PC-3 (cell line): Measurements from ENCODE around the gene TRA2B. TPM values are rescaled to one million over a fixed set of nuclear protein-coding genes. Genes with fewer than 3 reads are reported as not detected.

Experiments
- ATAC-seq: fragments of 200-7000 bp; cut with Tn5 transposase; 2 replicates; pipeline ENCODE4 v1.9.1; 2020; ENCODE audit warnings: mild to moderate bottlenecking, moderate library complexity
- BruUV-seq: library from RNA; stranded (reverse); fragments of 400-500 nt; replicated peaks from 2 replicates; lab custom pipeline; 2021; lab: Mats Ljungman, UMichigan
- CTCF ChIA-PET: fragments of 300-600 bp; sonication (Branson Sonifier 250); formaldehyde crosslinking; loops from one replicate; lab custom pipeline; 2022; ENCODE audit warnings: antibody characterized with exemption; lab: Charles Lee
- POLR2A ChIA-PET: fragments of 300-600 bp; sonication (Branson Sonifier 250); formaldehyde crosslinking; loops from one replicate; lab custom pipeline; 2022; ENCODE audit warnings: antibody characterized with exemption; ENCODE audit not compliant: unreplicated experiment; lab: Charles Lee
- DNase-seq: peaks from one replicate; pipeline ENCODE4 v3.0.0-alpha.2; 2015
- H2AFZ ChIP-seq: fragments of 300-600 bp; sonication (generic); 2 replicates; pipeline ENCODE4 v1.6.0; 2016; ENCODE audit warnings: antibody characterized with exemption, low read length
- H3F3A ChIP-seq: fragments of 300-600 bp; sonication (generic); one replicate; pipeline ENCODE4 v1.6.0; 2017; ENCODE audit warnings: antibody characterized with exemption, low read length, control low read depth, mild to moderate bottlenecking; ENCODE audit not compliant: unreplicated experiment
- H3K27ac ChIP-seq: fragments of 300-600 bp; sonication (generic); 2 replicates; pipeline ENCODE4 v1.5.1; 2016; ENCODE audit warnings: mild to moderate bottlenecking, low read length
- H3K27me3 ChIP-seq: fragments of 300-600 bp; sonication (generic); 2 replicates; pipeline ENCODE4 v1.6.1; 2016; ENCODE audit warnings: low read length, mixed read lengths
- H3K36me3 ChIP-seq: fragments of 300-600 bp; sonication (generic); 2 replicates; pipeline ENCODE4 v1.6.1; 2016; ENCODE audit warnings: low read depth, mixed run types, low read length, mixed read lengths
- H3K4me1 ChIP-seq: fragments of 300-600 bp; sonication (generic); 2 replicates; pipeline ENCODE4 v1.5.1; 2016; ENCODE audit warnings: low read length; ENCODE audit not compliant: insufficient read depth
- H3K4me2 ChIP-seq: fragments of 300-600 bp; sonication (generic); 2 replicates; pipeline ENCODE4 v1.6.0; 2016; ENCODE audit warnings: low read length
- H3K4me3 ChIP-seq: fragments of 300-600 bp; sonication (generic); 2 replicates; pipeline ENCODE4 v1.5.1; 2016; ENCODE audit warnings: mild to moderate bottlenecking, low read length, mixed read lengths
- H3K79me2 ChIP-seq: fragments of 300-600 bp; sonication (generic); 2 replicates; pipeline ENCODE4 v1.6.1; 2017; ENCODE audit warnings: low read length, mixed read lengths
- H3K9ac ChIP-seq: fragments of 300-600 bp; sonication (generic); 2 replicates; pipeline ENCODE4 v1.6.0; 2016; ENCODE audit warnings: mild to moderate bottlenecking, low read length
- H3K9me2 ChIP-seq: fragments of 300-600 bp; sonication (generic); replicated peaks from 2 replicates; pipeline ENCODE4 v1.6.1; 2016; ENCODE audit warnings: mixed run types, low read length, mixed read lengths
- H3K9me3 ChIP-seq: fragments of 300-600 bp; sonication (generic); 2 replicates; pipeline ENCODE4 v1.6.1; 2016; ENCODE audit warnings: low read length, mixed read lengths
- H4K20me1 ChIP-seq: fragments of 300-600 bp; sonication (generic); 2 replicates; pipeline ENCODE4 v1.6.1; 2016; ENCODE audit warnings: low read length, mixed read lengths
- CTCF ChIP-seq: fragments of 300-600 bp; sonication (generic); conservative IDR thresholded peaks from 2 replicates; pipeline ENCODE4 v1.5.1; 2017; ENCODE audit warnings: antibody characterized with exemption, low read depth, mild to moderate bottlenecking, low read length
- EZH2 ChIP-seq: fragments of 300-600 bp; sonication (generic); IDR thresholded peaks from one replicate; pipeline ENCODE4 v1.6.1; 2017; ENCODE audit warnings: antibody characterized with exemption, mild to moderate bottlenecking, low read length; ENCODE audit not compliant: unreplicated experiment
- EZH2phosphoT487 ChIP-seq: fragments of 300-600 bp; sonication (generic); IDR thresholded peaks from 2 replicates; pipeline ENCODE4 v1.6.1; 2018; ENCODE audit warnings: mild to moderate bottlenecking, antibody characterized with exemption, low read length, borderline replicate concordance
- intact Hi-C: fragments of 100-400 bp; cut with micrococcal nuclease; formaldehyde crosslinking; loops from 2 replicates; pipeline ENCODE4 v1.9.0; 2023
- total RNA-seq: library from RNA; depleted of rRNA; stranded (reverse); fragments of >200 nt; gene quantifications from 2 replicates; pipeline ENCODE4 v1.2.3, GENCODE V29; 2014

The TRA2B gene
- total RNA-seq, 1 experiment from 2014 or later: 287 TPM

- Histone ChIP-seq H3K4me1 (no peaks in the 10 kb centered on the region), H3K27me3 (no peaks in the 10 kb centered on the region), H3K9me3 (no peaks in the 10 kb centered on the region), H4K20me1 (peaks cover 59% of the 10 kb centered on the region), H3K4me3 (no peak overlapping the region), H3K36me3 (peaks cover 66% of the 10 kb centered on the region), H3K79me2 (peaks cover 34% of the 10 kb centered on the region; the same call in 1 of the 2 replicates), H3K9ac (no peak overlapping the region), H3K4me2 (no peak overlapping the region), H2AFZ (no peak overlapping the region), H3F3A (peaks cover 37% of the 10 kb centered on the region), H3K9me2 (no peaks in the 10 kb centered on the region), H3K27ac (no peak overlapping the region)
- CTCF ChIA-PET: no interaction called here
- intact Hi-C loops: no loop called here
- POLR2A ChIA-PET: no interaction called here
- DNase-seq (no peak), ATAC-seq (no peak; the same call in 1 of the 2 replicates)
- TF ChIP-seq EZH2 (no peak), EZH2phosphoT487 (no peak), CTCF (no peak)
- BruUV-seq: no TSS peak
These were observed 22.2 kb downstream of the TRA2B start for GRCh38 chr3:185915642-185916041.

- ChIA-PET CTCF (no interaction called here), POLR2A (no interaction called here)
- Histone ChIP-seq H3K36me3 (peaks cover 60% of the 10 kb centered on the region), H4K20me1 (peaks cover 54% of the 10 kb centered on the region), H3K79me2 (peaks cover 30% of the 10 kb centered on the region; the same call in 1 of the 2 replicates), H3K4me2 (no peak overlapping the region), H3K4me3 (no peak overlapping the region), H3K27me3 (no peaks in the 10 kb centered on the region), H3F3A (peaks cover 37% of the 10 kb centered on the region), H3K9me3 (no peaks in the 10 kb centered on the region), H3K27ac (no peak overlapping the region), H3K4me1 (no peaks in the 10 kb centered on the region), H3K9ac (no peak overlapping the region), H2AFZ (no peak overlapping the region), H3K9me2 (no peaks in the 10 kb centered on the region)
- TSS peak; percentile 0 for BruUV-seq
- TF ChIP-seq CTCF (no peak), EZH2phosphoT487 (no peak), EZH2 (no peak)
- peak; percentile 4 for ATAC-seq
- DNase-seq: no peak
- intact Hi-C loops: loop anchor here (5.0 kb wide), 1 partner anchor 253 kb away; no protein-coding TSS in a partner anchor
These were observed 22.7 kb downstream of the TRA2B start for GRCh38 chr3:185914911-185915629.
